Osteocyte (in vitro differentiated cells): ENCODE data around the gene AQP7. TPM values are rescaled to one million over a fixed set of nuclear protein-coding genes. Genes with fewer than 3 reads are reported as not detected.

ENCODE experiments used
- DNase-seq: peaks from one replicate; pipeline ENCODE4 v3.0.0; 2021; ENCODE audit warnings: mixed read lengths; ENCODE audit not compliant: unreplicated experiment; ENCODE audit errors: extremely low spot score
- H3K27ac Mint-ChIP-seq: one replicate; pipeline ENCODE4 v1.8.0; 2021; ENCODE audit warnings: mild to moderate bottlenecking, mixed read lengths; ENCODE audit not compliant: unreplicated experiment
- H3K27me3 Mint-ChIP-seq: one replicate; pipeline ENCODE4 v1.8.0; 2021; ENCODE audit warnings: mixed read lengths; ENCODE audit not compliant: unreplicated experiment
- H3K36me3 Mint-ChIP-seq: one replicate; pipeline ENCODE4 v1.8.0; 2021; ENCODE audit warnings: mixed read lengths; ENCODE audit not compliant: unreplicated experiment
- H3K4me1 Mint-ChIP-seq: one replicate; pipeline ENCODE4 v1.8.0; 2021; ENCODE audit warnings: mixed read lengths; ENCODE audit not compliant: unreplicated experiment
- H3K4me3 Mint-ChIP-seq: one replicate; pipeline ENCODE4 v1.8.0; 2021; ENCODE audit warnings: mild to moderate bottlenecking, moderate library complexity, mixed read lengths; ENCODE audit not compliant: unreplicated experiment
- H3K9me3 Mint-ChIP-seq: one replicate; pipeline ENCODE4 v1.8.0; 2021; ENCODE audit warnings: mixed read lengths; ENCODE audit not compliant: unreplicated experiment
- total RNA-seq: library from RNA; stranded (reverse); gene quantifications from 2 replicates; pipeline ENCODE4 v1.2.1, GENCODE V29; 2021
- TF ChIP-seq, protein P1 (sequence below): fragments of 200-600 bp; sonication (generic); IDR thresholded peaks from 2 replicates; pipeline ENCODE4 v1.5.0; 2021; ENCODE audit warnings: antibody characterized with exemption, mild to moderate bottlenecking, moderate library complexity

Gene AQP7
- total RNA-seq, 1 donor from 2014 or later: not detected

DNA sequence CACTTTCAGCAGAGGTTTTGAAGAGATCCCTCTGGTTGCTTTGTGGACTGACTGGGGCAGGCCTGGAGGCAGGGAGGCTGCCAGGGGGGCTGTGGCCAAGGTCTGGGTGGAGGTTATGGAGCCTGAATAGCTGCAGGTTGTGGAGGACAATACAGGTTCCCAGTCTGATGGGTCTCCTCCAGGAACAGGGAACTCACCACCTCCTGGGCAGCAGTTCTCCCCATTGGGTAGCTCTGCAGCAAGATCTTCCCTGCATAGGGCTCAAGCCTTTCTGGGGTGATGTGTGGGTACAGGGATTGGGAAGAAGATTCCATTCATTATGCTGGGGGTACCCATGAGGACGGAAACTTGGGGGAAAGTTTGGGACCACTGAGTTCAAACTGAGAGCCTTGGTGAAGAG, 38.2 kb upstream of the AQP7 start:
- Mint-ChIP-seq H3K27me3 (no peaks in the 10 kb centered on the region), H3K27ac (no peak overlapping the region), H3K4me3 (no peak overlapping the region), H3K9me3 (no peaks in the 10 kb centered on the region), H3K4me1 (peaks cover 24% of the 10 kb centered on the region), H3K36me3 (no peaks in the 10 kb centered on the region)
- TF ChIP-seq, protein P1, sequence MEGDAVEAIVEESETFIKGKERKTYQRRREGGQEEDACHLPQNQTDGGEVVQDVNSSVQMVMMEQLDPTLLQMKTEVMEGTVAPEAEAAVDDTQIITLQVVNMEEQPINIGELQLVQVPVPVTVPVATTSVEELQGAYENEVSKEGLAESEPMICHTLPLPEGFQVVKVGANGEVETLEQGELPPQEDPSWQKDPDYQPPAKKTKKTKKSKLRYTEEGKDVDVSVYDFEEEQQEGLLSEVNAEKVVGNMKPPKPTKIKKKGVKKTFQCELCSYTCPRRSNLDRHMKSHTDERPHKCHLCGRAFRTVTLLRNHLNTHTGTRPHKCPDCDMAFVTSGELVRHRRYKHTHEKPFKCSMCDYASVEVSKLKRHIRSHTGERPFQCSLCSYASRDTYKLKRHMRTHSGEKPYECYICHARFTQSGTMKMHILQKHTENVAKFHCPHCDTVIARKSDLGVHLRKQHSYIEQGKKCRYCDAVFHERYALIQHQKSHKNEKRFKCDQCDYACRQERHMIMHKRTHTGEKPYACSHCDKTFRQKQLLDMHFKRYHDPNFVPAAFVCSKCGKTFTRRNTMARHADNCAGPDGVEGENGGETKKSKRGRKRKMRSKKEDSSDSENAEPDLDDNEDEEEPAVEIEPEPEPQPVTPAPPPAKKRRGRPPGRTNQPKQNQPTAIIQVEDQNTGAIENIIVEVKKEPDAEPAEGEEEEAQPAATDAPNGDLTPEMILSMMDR: no peak
- no peak for DNase-seq

DNA sequence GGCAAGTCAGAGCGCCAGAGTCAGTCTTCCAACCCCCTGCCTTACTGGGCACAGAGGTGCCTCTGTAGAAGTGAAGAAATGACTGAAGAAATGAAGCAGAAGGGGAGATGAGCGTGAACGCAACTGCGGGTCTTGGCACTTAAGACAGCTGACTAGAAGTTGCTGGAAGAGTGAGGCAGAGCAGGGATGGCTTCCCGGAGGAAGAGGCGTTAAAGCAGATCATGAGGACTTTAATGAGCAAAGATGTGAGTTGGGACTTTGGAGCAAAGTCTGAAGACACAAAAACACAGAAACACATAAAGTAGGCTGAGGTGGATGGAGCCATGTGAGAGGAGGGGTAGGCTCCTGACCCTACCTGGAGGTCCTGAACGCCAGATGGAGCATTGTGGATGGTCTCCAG, 37.8 kb upstream of the AQP7 start:
- Mint-ChIP-seq H3K27me3 (no peaks in the 10 kb centered on the region), H3K36me3 (no peaks in the 10 kb centered on the region), H3K9me3 (no peaks in the 10 kb centered on the region), H3K4me3 (no peak overlapping the region), H3K4me1 (peaks cover 24% of the 10 kb centered on the region), H3K27ac (no peak overlapping the region)
- TF ChIP-seq, protein P1: no peak
- DNase-seq: no peak

DNA sequence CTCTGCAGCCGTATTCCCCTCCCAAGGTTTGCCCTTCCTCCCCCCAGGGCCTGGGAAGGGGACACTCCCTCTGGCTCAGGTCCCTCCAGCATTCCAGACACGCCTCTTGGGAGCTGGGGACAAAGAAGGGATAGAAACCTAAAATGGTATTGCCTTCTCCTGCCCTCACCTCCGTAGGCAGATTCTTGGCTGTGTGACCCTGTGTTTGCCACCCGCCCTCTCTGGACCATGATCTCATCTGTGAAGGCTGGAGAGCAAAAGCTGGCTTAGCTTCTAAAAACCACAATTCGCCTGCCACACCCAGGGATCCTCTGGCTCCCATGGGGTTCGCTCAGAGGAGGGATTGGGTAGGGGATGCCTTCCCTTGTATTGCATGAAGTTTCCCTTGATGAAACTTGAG, 37.4 kb upstream of the AQP7 start:
- TF ChIP-seq, protein P1: no peak
- no peak for DNase-seq
- no peaks in the 10 kb centered on the region for H3K9me3 Mint-ChIP-seq
- no peak overlapping the region for H3K4me3 Mint-ChIP-seq
- H3K27ac Mint-ChIP-seq: no peak overlapping the region
- no peaks in the 10 kb centered on the region for H3K36me3 Mint-ChIP-seq
- H3K27me3 Mint-ChIP-seq: no peaks in the 10 kb centered on the region
- H3K4me1 Mint-ChIP-seq: peaks cover 24% of the 10 kb centered on the region

DNA sequence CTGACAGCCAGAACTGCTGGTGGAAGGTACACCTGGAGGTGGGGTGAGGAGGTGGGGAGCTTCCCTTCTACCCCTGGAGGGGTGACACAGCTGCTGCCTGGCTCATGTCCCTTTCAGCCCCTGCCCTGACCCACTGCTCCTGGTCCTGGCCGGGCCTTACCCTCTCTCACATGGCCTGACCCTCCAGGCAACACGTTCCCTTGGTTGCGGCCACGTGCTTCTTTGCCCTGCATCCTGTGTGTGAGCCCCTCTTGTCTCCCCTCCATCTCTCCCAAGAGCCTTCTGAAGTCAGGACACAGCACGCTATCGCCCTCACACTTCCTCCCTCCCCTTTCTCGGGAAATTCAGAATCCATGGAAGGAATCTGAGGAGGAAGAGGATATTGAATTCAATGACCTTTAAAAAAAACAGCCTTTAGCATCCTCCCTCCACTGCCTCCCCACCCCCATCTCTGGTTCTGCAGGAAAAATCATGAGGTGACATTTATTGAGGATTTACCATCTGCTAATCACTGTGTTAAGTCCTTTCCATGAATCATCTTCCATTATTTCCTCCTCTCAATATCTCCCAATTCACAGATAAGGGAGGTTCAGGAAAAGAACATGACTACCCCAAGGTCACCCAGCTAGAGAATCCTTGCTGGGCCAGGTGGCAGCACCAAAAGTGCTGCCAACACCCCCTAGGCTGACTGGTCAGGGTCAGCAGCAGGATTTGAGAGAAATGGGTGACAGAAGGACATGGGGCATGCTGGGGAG, 36.7 kb upstream of the AQP7 start:
- H3K4me1 Mint-ChIP-seq: peaks cover 24% of the 10 kb centered on the region
- no peak for DNase-seq
- no peak overlapping the region for H3K4me3 Mint-ChIP-seq
- H3K27me3 Mint-ChIP-seq: no peaks in the 10 kb centered on the region
- H3K27ac Mint-ChIP-seq: no peak overlapping the region
- H3K9me3 Mint-ChIP-seq: no peaks in the 10 kb centered on the region
- TF ChIP-seq, protein P1: no peak
- no peaks in the 10 kb centered on the region for H3K36me3 Mint-ChIP-seq

DNA sequence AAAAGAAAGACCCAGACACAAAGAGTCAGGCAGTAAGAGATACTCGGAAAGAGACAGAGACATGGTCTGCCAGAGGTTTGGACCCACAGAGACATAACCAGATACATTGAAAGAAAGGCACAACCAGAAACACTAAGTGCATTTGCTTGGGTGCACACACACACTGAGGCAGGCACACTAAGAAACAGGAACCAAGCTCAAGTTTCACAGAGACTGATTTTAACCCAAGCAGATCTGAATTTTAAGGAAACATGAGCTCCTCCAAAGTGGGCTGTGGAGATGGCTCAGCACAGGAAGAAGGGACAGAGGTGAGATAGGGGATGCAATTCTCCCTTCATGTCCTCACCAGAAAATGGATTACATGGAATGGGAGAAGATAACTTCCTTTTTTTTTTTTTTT, 35.5 kb upstream of the AQP7 start:
- Mint-ChIP-seq H3K36me3 (no peaks in the 10 kb centered on the region), H3K27me3 (no peaks in the 10 kb centered on the region), H3K27ac (no peak overlapping the region), H3K9me3 (no peaks in the 10 kb centered on the region), H3K4me3 (no peak overlapping the region), H3K4me1 (peaks cover 24% of the 10 kb centered on the region)
- no peak for DNase-seq
- TF ChIP-seq, protein P1: no peak
